GM19099 (cell line): Measurements from ENCODE around the gene SCGB2B2.

Source experiments
- POLR2A ChIP-seq: IDR thresholded peaks from 3 replicates; pipeline ENCODE4 v1.6.1; 2011; ENCODE audit warnings: low read depth; ENCODE audit not compliant: insufficient read length; ENCODE audit errors: extremely low read depth

SCGB2B2 gene, protein sequence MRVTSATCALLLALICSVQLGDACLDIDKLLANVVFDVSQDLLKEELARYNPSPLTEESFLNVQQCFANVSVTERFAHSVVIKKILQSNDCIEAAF

DNA sequence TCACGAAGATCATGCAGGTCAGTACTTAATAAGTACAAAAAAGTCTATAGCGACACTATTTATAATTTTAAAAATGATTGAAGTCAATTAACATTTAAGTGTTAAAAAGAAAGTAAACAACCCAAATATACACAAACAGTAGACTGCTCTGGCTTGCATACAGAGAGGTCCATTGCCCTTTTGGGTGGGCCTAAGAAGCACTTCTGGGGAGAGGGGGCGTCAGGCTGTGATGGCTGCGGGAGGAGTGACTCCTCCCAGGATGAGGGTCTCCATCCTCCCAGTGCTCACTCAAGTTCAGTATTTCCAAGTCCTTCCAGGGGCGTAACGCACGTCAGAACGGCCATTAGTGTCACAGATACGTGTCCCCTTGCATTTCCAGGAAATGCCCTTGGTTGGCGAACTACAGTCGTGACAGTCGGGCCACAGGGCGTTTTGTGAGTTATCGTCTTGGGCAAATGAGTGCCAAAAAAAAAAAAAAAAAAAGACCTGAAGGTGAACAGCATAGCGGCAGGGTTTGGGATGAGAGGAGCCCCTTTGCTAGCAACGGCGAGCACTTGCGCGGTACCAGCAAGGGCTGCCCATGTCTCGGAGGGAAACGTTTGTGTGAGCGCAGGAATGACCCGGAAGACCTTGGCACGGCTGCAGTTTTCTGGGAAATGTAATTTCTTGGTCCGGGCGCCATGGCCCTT, at the start of gene SCGB2B2:
Gene SCGB2B2, minus strand, starts transcription at position 463 of the 689 bp plus-strand sequence. CDS start 82,596 bp downstream, outside the sequence.
- no peak for TF ChIP-seq POLR2A

GRCh38 chr19:34725400-34725799, 48.4 kb upstream of the SCGB2B2 start:
- TF ChIP-seq POLR2A = no peak

GRCh38 chr19:34722353-34722752, 45.4 kb upstream of the SCGB2B2 start:
- TF ChIP-seq POLR2A = no peak

DNA sequence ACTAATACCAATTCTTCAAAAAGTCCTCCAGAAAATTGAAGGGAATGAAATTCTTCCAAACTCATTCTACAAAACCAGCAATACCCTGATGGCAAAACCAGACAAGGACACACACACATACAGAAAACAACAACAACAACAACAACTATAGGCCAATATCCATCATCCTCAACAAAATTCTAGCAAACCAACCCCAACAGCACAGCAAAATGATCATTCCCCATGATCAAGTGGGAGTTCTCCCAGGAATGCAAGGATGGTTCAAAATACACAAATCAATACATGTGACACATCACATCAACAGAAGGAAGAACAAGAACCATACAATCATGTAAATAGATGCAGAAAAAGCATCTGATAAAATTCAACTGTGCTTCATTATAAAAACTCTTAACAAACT, 38.4 kb upstream of the SCGB2B2 start:
- TF ChIP-seq POLR2A = no peak

DNA sequence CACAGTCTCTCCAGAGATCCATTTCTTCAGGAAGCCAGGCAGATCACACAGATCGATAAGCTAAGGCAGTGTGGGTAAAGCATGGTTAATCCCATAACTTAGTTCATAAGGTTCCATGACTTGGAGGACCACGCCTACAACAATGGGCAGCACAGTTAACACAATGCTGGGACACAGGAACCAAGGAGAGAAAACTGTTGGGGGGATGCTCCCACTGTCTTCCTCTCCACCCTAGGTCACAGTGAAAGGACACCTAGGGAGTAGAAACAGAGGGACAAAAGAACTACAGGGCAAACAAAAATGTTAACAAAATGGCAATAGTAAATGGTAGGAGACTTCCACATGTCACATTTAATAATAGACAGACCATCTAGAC, 36.3 kb upstream of the SCGB2B2 start:
- TF ChIP-seq POLR2A = no peak

GRCh38 chr19:34712395-34713261, 35.7 kb upstream of the SCGB2B2 start:
- TF ChIP-seq POLR2A = no peak

DNA sequence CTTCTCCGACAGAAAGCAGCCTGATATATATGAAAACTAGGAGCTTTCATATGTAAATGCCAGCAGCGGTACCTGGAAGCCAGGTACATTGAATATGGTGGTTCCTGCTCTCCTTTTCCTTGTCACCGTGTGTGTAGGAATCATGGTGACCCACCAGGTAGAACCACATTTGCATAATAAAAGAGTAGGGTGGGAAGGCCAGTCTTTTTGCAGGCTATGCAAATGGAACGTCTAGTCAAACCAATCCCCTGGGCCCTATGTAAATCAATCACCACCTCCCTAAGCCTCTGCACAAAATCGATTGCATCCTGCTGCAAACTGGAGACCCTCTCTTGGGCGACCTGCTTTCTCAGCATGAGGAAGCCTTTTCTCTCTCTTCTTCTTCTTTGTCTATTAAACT, 34.9 kb upstream of the SCGB2B2 start:
- no peak for TF ChIP-seq POLR2A

GRCh38 chr19:34707661-34708060, 30.7 kb upstream of the SCGB2B2 start:
- TF ChIP-seq POLR2A = no peak

GRCh38 chr19:34692549-34692948, 15.6 kb upstream of the SCGB2B2 start:
- TF ChIP-seq POLR2A = no peak

- TF ChIP-seq POLR2A = no peak
Observed at GRCh38 chr19:34690372-34690771, 13.4 kb upstream of the SCGB2B2 start.

DNA sequence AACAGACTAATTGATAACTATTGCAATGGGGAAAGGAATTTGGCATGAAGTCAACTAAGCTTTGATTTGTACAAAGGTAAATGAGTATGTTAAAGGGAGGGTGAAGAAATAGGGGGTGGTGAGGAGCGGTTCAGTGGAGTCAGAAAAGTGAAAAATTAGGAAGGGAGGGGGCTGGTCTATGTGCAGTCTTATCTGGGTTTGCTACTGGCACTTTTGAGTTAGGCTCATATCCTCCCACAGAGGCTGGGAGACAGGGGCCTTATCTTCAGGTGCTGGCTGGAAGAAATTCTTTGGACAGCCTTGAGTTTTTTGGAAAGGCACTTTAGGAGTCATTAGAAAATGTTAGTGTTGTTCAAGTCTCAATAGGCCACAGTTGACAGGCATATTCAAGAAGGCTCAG, 11.6 kb upstream of the SCGB2B2 start:
- TF ChIP-seq POLR2A = no peak

GRCh38 chr19:34687348-34687747, 10.4 kb upstream of the SCGB2B2 start:
- no peak for TF ChIP-seq POLR2A

GRCh38 chr19:34686455-34686854, 9.5 kb upstream of the SCGB2B2 start:
- TF ChIP-seq POLR2A = no peak

- no peak for TF ChIP-seq POLR2A
Observed at GRCh38 chr19:34681478-34681877, 4.5 kb upstream of the SCGB2B2 start.

- TF ChIP-seq POLR2A = no peak
Observed at GRCh38 chr19:34678421-34678820, 1.5 kb upstream of the SCGB2B2 start.

- TF ChIP-seq POLR2A = no peak
Observed at GRCh38 chr19:34678085-34678412, 1.1 kb upstream of the SCGB2B2 start.
